HepG2 (cell line): Measurements from ENCODE around the gene MYH7B. TPM values are rescaled to one million over a fixed set of nuclear protein-coding genes. Genes with fewer than 3 reads are reported as not detected.
A peak's percentile ranks its signal among the peaks of the same experiment; 100 is the strongest.

Experiments used
- ATF2 ChIP-seq: sonication (generic); formaldehyde crosslinking; IDR thresholded peaks from 2 replicates; pipeline ENCODE4 v1.4.0; 2020; ENCODE audit warnings: missing genetic modification reagents
- GTF3A ChIP-seq: sonication (generic); formaldehyde crosslinking; conservative IDR thresholded peaks from 2 replicates; pipeline ENCODE4 v1.4.0; 2020; ENCODE audit warnings: mild to moderate bottlenecking, missing genetic modification reagents
- HMG20B ChIP-seq: conservative IDR thresholded peaks from 2 replicates; pipeline ENCODE4 v1.6.1; 2016; ENCODE audit warnings: missing genetic modification reagents, missing compliant biosample characterization
- LCORL ChIP-seq, 2 experiments: fragments of 450-650 bp in 1 of 2; sonication (generic) in 1 of 2; formaldehyde crosslinking in 1 of 2; IDR thresholded peaks; 2 replicates each; pipeline versions ENCODE4 v1.5.0 to v1.6.1; 2017 to 2020; ENCODE audit warnings: antibody characterized with exemption in 1 of 2, missing genetic modification reagents in 1 of 2
- MTA1 ChIP-seq: sonication (generic); formaldehyde crosslinking; IDR thresholded peaks from 2 replicates; pipeline ENCODE4 v1.4.0; 2020; ENCODE audit warnings: missing genetic modification reagents, mild to moderate bottlenecking, borderline replicate concordance
- NFAT5 ChIP-seq: sonication (generic); formaldehyde crosslinking; IDR thresholded peaks from 2 replicates; pipeline ENCODE4 v1.4.0; 2020; ENCODE audit warnings: missing genetic modification reagents
- SRSF9 ChIP-seq: fragments of 200-400 bp; formaldehyde crosslinking; IDR thresholded peaks from 2 replicates; pipeline ENCODE4 v1.6.1; 2018; ENCODE audit warnings: borderline replicate concordance, mild to moderate bottlenecking, low read depth, low read length; ENCODE audit not compliant: insufficient read depth, poor library complexity, severe bottlenecking
- TEAD2 ChIP-seq: sonication (generic); formaldehyde crosslinking; IDR thresholded peaks from 2 replicates; pipeline ENCODE4 v1.9.0; 2021; ENCODE audit warnings: missing genetic modification reagents
- ZBTB33 ChIP-seq: sonication (generic); formaldehyde crosslinking; IDR thresholded peaks from 2 replicates; pipeline ENCODE4 v1.4.0; 2020; ENCODE audit warnings: missing genetic modification reagents
- ZNF512B ChIP-seq: sonication (generic); formaldehyde crosslinking; IDR thresholded peaks from 2 replicates; pipeline ENCODE4 v1.5.1; 2020; ENCODE audit warnings: missing genetic modification reagents, mild to moderate bottlenecking, borderline replicate concordance
- ZNF841 ChIP-seq: sonication (generic); formaldehyde crosslinking; IDR thresholded peaks from 2 replicates; pipeline ENCODE4 v1.8.1; 2023; ENCODE audit warnings: missing genetic modification reagents, borderline replicate concordance
- ZNF891 ChIP-seq: sonication (generic); formaldehyde crosslinking; IDR thresholded peaks from 2 replicates; pipeline ENCODE4 v1.5.0; 2020; ENCODE audit warnings: mild to moderate bottlenecking, missing genetic modification reagents
- ZSCAN31 ChIP-seq: sonication (generic); formaldehyde crosslinking; IDR thresholded peaks from 2 replicates; pipeline ENCODE4 v1.5.0; 2020; ENCODE audit warnings: low read depth, mild to moderate bottlenecking, missing genetic modification reagents
- polyA plus RNA-seq, 8 experiments: library from polyadenylated mRNA; depleted of rRNA in 3 of 8; stranded (reverse) in 7 of 8; unstranded in 1 of 8; fragments of >200 nt; fragmentation: Illumina TruSeq in 4 of 8; extraction: Trizol in 4 of 8; gene quantifications; 2 replicates each; pipeline versions ENCODE4 v1.2.1 to v1.2.3, GENCODE V29; 2011 to 2016; ENCODE audit warnings: low read depth in 4 of 8, missing spikeins in 1 of 8, mixed read lengths in 1 of 8; ENCODE audit not compliant: insufficient read depth in 1 of 8
- total RNA-seq, 5 experiments: library from RNA; depleted of rRNA; stranded (reverse); fragments of >200 nt; fragmentation: Illumina TruSeq; extraction: Trizol; gene quantifications; 2 replicates each; pipeline ENCODE4 v1.2.3, GENCODE V29; 2016; ENCODE audit warnings: low read depth in 1 of 5

MYH7B gene
- total and polyA plus RNA-seq, 2 of the 13 experiments (the other 11 are each of a cell fraction or from before 2014, with no cell fraction given): 0.05 to 0.20 TPM

DNA sequence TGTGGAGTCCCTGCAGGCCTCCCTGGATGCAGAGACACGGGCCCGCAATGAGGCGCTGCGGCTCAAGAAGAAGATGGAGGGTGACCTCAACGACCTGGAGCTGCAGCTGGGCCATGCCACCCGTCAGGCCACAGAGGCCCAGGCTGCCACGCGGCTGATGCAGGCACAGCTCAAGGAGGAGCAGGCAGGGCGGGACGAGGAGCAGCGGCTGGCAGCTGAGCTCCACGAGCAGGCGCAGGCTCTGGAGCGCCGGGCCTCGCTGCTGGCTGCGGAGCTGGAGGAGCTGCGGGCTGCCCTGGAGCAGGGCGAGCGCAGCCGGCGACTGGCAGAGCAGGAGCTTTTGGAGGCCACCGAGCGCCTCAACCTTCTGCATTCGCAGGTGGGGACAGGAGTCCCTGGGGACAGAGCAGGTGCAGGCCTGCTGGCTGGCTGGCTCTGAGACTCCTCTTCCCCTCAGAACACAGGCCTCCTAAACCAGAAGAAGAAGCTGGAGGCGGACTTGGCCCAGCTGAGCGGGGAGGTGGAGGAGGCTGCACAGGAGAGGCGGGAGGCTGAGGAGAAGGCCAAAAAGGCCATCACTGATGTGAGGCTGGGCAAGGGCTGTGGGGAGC is 44.7 kb downstream of the MYH7B start (continued):
- TF ChIP-seq ZNF512B (CRISPR knock-in tag) (no peak), SRSF9 (no peak), ZNF841 (CRISPR knock-in tag) (no peak), ATF2 (CRISPR knock-in tag) (no peak), GTF3A (CRISPR knock-in tag) (0 out of 2 replicates have a peak, but pooled peaks have one; percentile 46), HMG20B (CRISPR knock-in tag) (no peak), ZSCAN31 (CRISPR knock-in tag) (no peak), TEAD2 (CRISPR knock-in tag) (no peak), ZBTB33 (CRISPR knock-in tag) (peak; percentile 34; the same call in 1 of the 2 replicates), MTA1 (CRISPR knock-in tag) (0 out of 2 replicates have a peak, but pooled peaks have one; percentile 27), ZNF891 (CRISPR knock-in tag) (peak; percentile 59; the same call in 1 of the 2 replicates), LCORL (IDR thresholded peaks at IDR 0.05) (no peak), LCORL (CRISPR knock-in tag; IDR thresholded peaks at IDR 0.05) (no peak), NFAT5 (CRISPR knock-in tag) (no peak)
